ENCODE measurements around the gene TAS2R31.

TAS2R31 gene

GRCh38 chr12:10998204-10998603 is 33.0 kb downstream of the TAS2R31 start, which contains the start of gene TAS2R20:
TSS of gene TAS2R20 (minus strand) at chr12:10998304. CDS start at chr12:10997875, 429 bp downstream.
- DNase-seq = no peak

- no peak for DNase-seq
Measured at GRCh38 chr12:10994307-10994706, 36.9 kb downstream of the TAS2R31 start.

- DNase-seq = no peak
Measured at GRCh38 chr12:10989107-10989506, 42.1 kb downstream of the TAS2R31 start.

- no peak for DNase-seq
Measured at GRCh38 chr12:10986812-10987211, 44.4 kb downstream of the TAS2R31 start, which contains the start of gene TAS2R50. TSS of gene TAS2R50 (minus strand) at chr12:10986912. CDS start at chr12:10986860, 52 bp downstream.

GRCh38 chr12:10982244-10982643 is 49.0 kb downstream of the TAS2R31 start:
- no peak for DNase-seq

All from NCI-H2081 (cell line).